Measurements from ENCODE around the gene POLR1E.

- TF ChIP-seq POLR2A (IDR thresholded peaks at IDR 0.05; ENCODE audit: borderline replicate concordance, extremely low read depth, insufficient read depth, insufficient read length), result no peak
- no peak for TF ChIP-seq TCF7L2 (IDR thresholded peaks at IDR 0.05; ENCODE audit: borderline replicate concordance, extremely low read depth, insufficient read depth, insufficient read length)
- no peak for TF ChIP-seq EZH2 (IDR thresholded peaks at IDR 0.05)
- no peak for TF ChIP-seq CTCF (IDR thresholded peaks at IDR 0.05 in 2 of 3, conservative IDR thresholded peaks at IDR 0.05 in 1 of 3; ENCODE audit: borderline replicate concordance in 1 of 3, insufficient read depth in 1 of 3, low read depth in 2 of 3, low read length in 2 of 3)
- TF ChIP-seq RAD21 (IDR thresholded peaks at IDR 0.05; ENCODE audit: low read depth), result no peak
- TF ChIP-seq EZH2phosphoT487 (IDR thresholded peaks at IDR 0.05; ENCODE audit: borderline replicate concordance), result no peak
- TF ChIP-seq CEBPB (IDR thresholded peaks at IDR 0.05; ENCODE audit: low read depth), result no peak
- no peak for TF ChIP-seq YY1 (IDR thresholded peaks at IDR 0.05; ENCODE audit: extremely low read depth, insufficient replicate concordance, low read depth, low read length)
Measured at GRCh38 chr9:37441776-37442370, 43.9 kb upstream of the POLR1E start.
